Breast epithelium (tissue), 4 donors: ENCODE data around the gene CXCL8. TPM values are rescaled to one million over a fixed set of nuclear protein-coding genes. Genes with fewer than 3 reads are reported as not detected.

ENCODE experiments used
- DNase-seq, 2 donors: peaks; one replicate each; pipeline ENCODE4 v3.0.0-alpha.2; 2019; ENCODE audit warnings: low spot score in 2 of 2
- H3K27ac ChIP-seq, 2 donors: fragments of 200-600 bp; sonication (generic) in 1 of 2; one replicate each; pipeline ENCODE4 v1.5.1; 2016 to 2019; ENCODE audit warnings: mild to moderate bottlenecking in 1 of 2
- H3K27me3 ChIP-seq, 2 donors: fragments of 200-600 bp; sonication (generic) in 1 of 2; one replicate each; pipeline versions ENCODE4 v1.5.1 to v1.6.0; 2017 to 2019; ENCODE audit warnings: control low read depth in 1 of 2, mild to moderate bottlenecking in 1 of 2
- H3K36me3 ChIP-seq: fragments of 200-600 bp; one replicate; pipeline ENCODE4 v1.5.1; 2019
- H3K4me1 ChIP-seq, 2 donors: fragments of 200-600 bp; sonication (generic); one replicate each; pipeline ENCODE4 v1.5.1; 2016 to 2019; ENCODE audit warnings: control low read depth in 1 of 2
- H3K4me3 ChIP-seq, 3 donors: fragments of 200-600 bp; sonication (generic); 1 replicate in 2 of 3; 2 replicates in 1 of 3; pipeline ENCODE4 v1.5.1; 2016 to 2019; ENCODE audit warnings: mild to moderate bottlenecking in 3 of 3, moderate library complexity in 2 of 3
- H3K9me3 ChIP-seq, 2 donors: fragments of 200-600 bp; sonication (generic) in 1 of 2; one replicate each; pipeline ENCODE4 v1.5.1; 2016 to 2019; ENCODE audit warnings: control low read depth in 1 of 2
- POLR2A ChIP-seq: fragments of 450-650 bp; IDR thresholded peaks from one replicate; pipeline ENCODE4 v1.6.1; 2016; ENCODE audit warnings: antibody characterized with exemption, mild to moderate bottlenecking, moderate library complexity
- POLR2AphosphoS5 ChIP-seq, 3 donors: sonication (generic); formaldehyde crosslinking; IDR thresholded peaks; one replicate each; pipeline ENCODE4 v1.6.1; 2017; ENCODE audit warnings: antibody characterized with exemption in 3 of 3
- intact Hi-C: fragments of 100-400 bp; cut with DNase I; formaldehyde crosslinking; loops from one replicate; pipeline ENCODE4 v1.15.1; 2023; ENCODE audit warnings: low total_unique reads
- total RNA-seq, 3 donors: library from RNA; depleted of rRNA; stranded (reverse); fragments of >200 nt; gene quantifications; one replicate each; pipeline ENCODE4 v1.1.0, GENCODE V29; 2016
- TF ChIP-seq, protein P1 (sequence below), 3 donors: fragments of 450-650 bp; IDR thresholded peaks; one replicate each; pipeline ENCODE4 v1.5.1; 2016 to 2017; ENCODE audit warnings: antibody characterized with exemption in 3 of 3, mild to moderate bottlenecking in 3 of 3, moderate library complexity in 3 of 3

CXCL8 gene
- total RNA-seq, 3 donors from 2014 or later: 0.64 to 33.7 (median 2.6) TPM

GRCh38 chr4:73788411-73788810 is 48.0 kb downstream of the CXCL8 start:
- TF ChIP-seq, protein P1, sequence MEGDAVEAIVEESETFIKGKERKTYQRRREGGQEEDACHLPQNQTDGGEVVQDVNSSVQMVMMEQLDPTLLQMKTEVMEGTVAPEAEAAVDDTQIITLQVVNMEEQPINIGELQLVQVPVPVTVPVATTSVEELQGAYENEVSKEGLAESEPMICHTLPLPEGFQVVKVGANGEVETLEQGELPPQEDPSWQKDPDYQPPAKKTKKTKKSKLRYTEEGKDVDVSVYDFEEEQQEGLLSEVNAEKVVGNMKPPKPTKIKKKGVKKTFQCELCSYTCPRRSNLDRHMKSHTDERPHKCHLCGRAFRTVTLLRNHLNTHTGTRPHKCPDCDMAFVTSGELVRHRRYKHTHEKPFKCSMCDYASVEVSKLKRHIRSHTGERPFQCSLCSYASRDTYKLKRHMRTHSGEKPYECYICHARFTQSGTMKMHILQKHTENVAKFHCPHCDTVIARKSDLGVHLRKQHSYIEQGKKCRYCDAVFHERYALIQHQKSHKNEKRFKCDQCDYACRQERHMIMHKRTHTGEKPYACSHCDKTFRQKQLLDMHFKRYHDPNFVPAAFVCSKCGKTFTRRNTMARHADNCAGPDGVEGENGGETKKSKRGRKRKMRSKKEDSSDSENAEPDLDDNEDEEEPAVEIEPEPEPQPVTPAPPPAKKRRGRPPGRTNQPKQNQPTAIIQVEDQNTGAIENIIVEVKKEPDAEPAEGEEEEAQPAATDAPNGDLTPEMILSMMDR (IDR thresholded peaks at IDR 0.05): no peak
- TF ChIP-seq POLR2A (no peak), POLR2AphosphoS5 (IDR thresholded peaks at IDR 0.05) (no peak)
- Histone ChIP-seq H3K27me3 (no peaks in the 10 kb centered on the region), H3K4me1 (no peaks in the 10 kb centered on the region), H3K36me3 (no peaks in the 10 kb centered on the region), H3K9me3 (peaks cover 0 to 4% of the 10 kb centered on the region in 2 donors), H3K27ac (no peak overlapping the region), H3K4me3 (no peak overlapping the region)
- intact Hi-C loops: no loop called here
- DNase-seq: no peak

Other genes with a start within 250 kb of the CXCL8 start
- gene RASSF6, start 120.1 kb upstream of the CXCL8 start, total RNA-seq: 10 to 100 TPM in 1 of 3 donors, 1 to 10 TPM in 1, not detected in 1; 4.6 to 11.7 TPM
- 1 to 10 TPM in 2 of 3 donors, not detected in 1; 2.2 to 2.9 TPM for gene CXCL6, start 96.1 kb downstream of the CXCL8 start, total RNA-seq
- gene PF4V1, start 112.7 kb downstream of the CXCL8 start, total RNA-seq: not detected
- gene CXCL1, start 128.8 kb downstream of the CXCL8 start, total RNA-seq: 10 to 100 TPM in 2 of 3 donors, under 1 TPM in 1; 0.80 to 31.3 (median 17.7) TPM
- gene PF4, start 241.5 kb downstream of the CXCL8 start, total RNA-seq: not detected
- 1 to 10 TPM; 1.3 to 2.0 (median 1.3) TPM for gene PPBP, start 247.6 kb downstream of the CXCL8 start, total RNA-seq